ENCODE data around the gene P2RX7. TPM values are rescaled to one million over a fixed set of nuclear protein-coding genes. Genes with fewer than 3 reads are reported as not detected.

The P2RX7 gene
- total RNA-seq, 2 experiments from 2014 or later, result 0.13 to 0.48 TPM

GRCh38 chr12:121116318-121117225 is 16.1 kb upstream of the P2RX7 start:
- POLR2A ChIA-PET, result no interaction called here
- intact Hi-C loops (cut with micrococcal nuclease; ENCODE audit: unreplicated experiment), result no loop called here

GRCh38 chr12:121117226-121117777 is 15.4 kb upstream of the P2RX7 start:
- DNase-seq (ENCODE audit: low spot score), result no peak
- no peaks in the 10 kb centered on the region for H3K9me3 ChIP-seq (ENCODE audit: low read length)
- ChIA-PET POLR2A (no interaction called here), CTCF (ENCODE audit: unreplicated experiment) (no interaction called here)
- no TSS peak for BruUV-seq (replicated peaks)
- no peak overlapping the region for H3K4me3 ChIP-seq (ENCODE audit: low read depth, low read length, poor library complexity, severe bottlenecking)
- H4K20me1 ChIP-seq (ENCODE audit: insufficient read depth, low read length), result no peaks in the 10 kb centered on the region
- H3K36me3 ChIP-seq (ENCODE audit: insufficient read depth, low read length), result no peaks in the 10 kb centered on the region
- H2AFZ ChIP-seq (ENCODE audit: low read length), result no peak overlapping the region
- H3K4me1 ChIP-seq (ENCODE audit: insufficient read depth, low read length, poor library complexity, severe bottlenecking), result no peaks in the 10 kb centered on the region
- no peak for TF ChIP-seq CTCF (conservative IDR thresholded peaks at IDR 0.05; ENCODE audit: low read length)
- TF ChIP-seq EZH2phosphoT487 (IDR thresholded peaks at IDR 0.05; ENCODE audit: borderline replicate concordance, low read depth, low read length), result no peak
- H3K27ac ChIP-seq (ENCODE audit: low read depth, low read length, poor library complexity, severe bottlenecking), result no peak overlapping the region
- intact Hi-C loops (cut with micrococcal nuclease; ENCODE audit: unreplicated experiment), result no loop called here
- no peaks in the 10 kb centered on the region for H3K79me2 ChIP-seq (ENCODE audit: insufficient read depth, low read depth, low read length)
- H3K4me2 ChIP-seq (ENCODE audit: low read length), result no peak overlapping the region
- no peaks in the 10 kb centered on the region for H3K9me2 ChIP-seq (ENCODE audit: insufficient read depth, low read length)

More at GRCh38 chr12:121116318-121117225, 16.1 kb upstream of the P2RX7 start:
- Histone ChIP-seq H3K4me2 (ENCODE audit: low read length) (no peak overlapping the region), H3K4me3 (ENCODE audit: low read depth, low read length, poor library complexity, severe bottlenecking) (no peak overlapping the region), H3K27ac (ENCODE audit: low read depth, low read length, poor library complexity, severe bottlenecking) (no peak overlapping the region), H3K4me1 (ENCODE audit: insufficient read depth, low read length, poor library complexity, severe bottlenecking) (no peaks in the 10 kb centered on the region), H4K20me1 (ENCODE audit: insufficient read depth, low read length) (no peaks in the 10 kb centered on the region), H3K9me3 (ENCODE audit: low read length) (no peaks in the 10 kb centered on the region), H3K9me2 (ENCODE audit: insufficient read depth, low read length) (no peaks in the 10 kb centered on the region), H3K79me2 (ENCODE audit: insufficient read depth, low read depth, low read length) (no peaks in the 10 kb centered on the region), H3K36me3 (ENCODE audit: insufficient read depth, low read length) (no peaks in the 10 kb centered on the region), H2AFZ (ENCODE audit: low read length) (no peak overlapping the region)
- CTCF ChIA-PET (ENCODE audit: unreplicated experiment), result no interaction called here
- TF ChIP-seq EZH2phosphoT487 (IDR thresholded peaks at IDR 0.05; ENCODE audit: borderline replicate concordance, low read depth, low read length) (no peak), CTCF (conservative IDR thresholded peaks at IDR 0.05; ENCODE audit: low read length) (no peak)
- no peak for DNase-seq (ENCODE audit: low spot score)
- no TSS peak for BruUV-seq (replicated peaks)

- Histone ChIP-seq H3K4me2 (ENCODE audit: low read length) (no peak overlapping the region), H3K9me3 (ENCODE audit: low read length) (no peaks in the 10 kb centered on the region), H3K27ac (ENCODE audit: low read depth, low read length, poor library complexity, severe bottlenecking) (no peak overlapping the region), H3K36me3 (ENCODE audit: insufficient read depth, low read length) (no peaks in the 10 kb centered on the region), H3K4me1 (ENCODE audit: insufficient read depth, low read length, poor library complexity, severe bottlenecking) (no peaks in the 10 kb centered on the region), H2AFZ (ENCODE audit: low read length) (no peak overlapping the region), H3K4me3 (ENCODE audit: low read depth, low read length, poor library complexity, severe bottlenecking) (no peak overlapping the region), H3K9me2 (ENCODE audit: insufficient read depth, low read length) (no peaks in the 10 kb centered on the region), H3K79me2 (ENCODE audit: insufficient read depth, low read depth, low read length) (no peaks in the 10 kb centered on the region), H4K20me1 (ENCODE audit: insufficient read depth, low read length) (no peaks in the 10 kb centered on the region)
- BruUV-seq (replicated peaks), result no TSS peak
- no peak for DNase-seq (ENCODE audit: low spot score)
- ChIA-PET POLR2A (no interaction called here), CTCF (ENCODE audit: unreplicated experiment) (interaction anchor here (0.6 kb wide), 1 partner anchor 229 kb away, joined by 3 read pairs; no protein-coding TSS in a partner anchor)
- intact Hi-C loops (cut with micrococcal nuclease; ENCODE audit: unreplicated experiment), result no loop called here
- no peak for TF ChIP-seq CTCF (conservative IDR thresholded peaks at IDR 0.05; ENCODE audit: low read length)
- no peak for TF ChIP-seq EZH2phosphoT487 (IDR thresholded peaks at IDR 0.05; ENCODE audit: borderline replicate concordance, low read depth, low read length)
These were observed 12.4 kb upstream of the P2RX7 start for GRCh38 chr12:121120323-121120722.
